Keratinocyte (primary cell): Measurements from ENCODE around the gene ANXA4.

ENCODE experiments used
- EZH2 ChIP-seq: IDR thresholded peaks from one replicate; pipeline ENCODE4 v1.6.1; 2012; ENCODE audit warnings: inconsistent platforms, mild to moderate bottlenecking, low read length, moderate library complexity
- TF ChIP-seq, protein P1 (sequence below), 3 experiments: IDR thresholded peaks in 1 of 3; conservative IDR thresholded peaks in 1 of 3; optimal IDR thresholded peaks in 1 of 3; 2 replicates in 2 of 3; 3 replicates in 1 of 3; pipeline versions ENCODE3 to v1.5.1; 2011; ENCODE audit warnings: low read length in 3 of 3, mild to moderate bottlenecking in 3 of 3, moderate library complexity in 2 of 3, control low read depth in 1 of 3, inconsistent platforms in 1 of 3; ENCODE audit not compliant: insufficient read depth in 2 of 3; ENCODE audit errors: extremely low read depth in 1 of 3

DNA sequence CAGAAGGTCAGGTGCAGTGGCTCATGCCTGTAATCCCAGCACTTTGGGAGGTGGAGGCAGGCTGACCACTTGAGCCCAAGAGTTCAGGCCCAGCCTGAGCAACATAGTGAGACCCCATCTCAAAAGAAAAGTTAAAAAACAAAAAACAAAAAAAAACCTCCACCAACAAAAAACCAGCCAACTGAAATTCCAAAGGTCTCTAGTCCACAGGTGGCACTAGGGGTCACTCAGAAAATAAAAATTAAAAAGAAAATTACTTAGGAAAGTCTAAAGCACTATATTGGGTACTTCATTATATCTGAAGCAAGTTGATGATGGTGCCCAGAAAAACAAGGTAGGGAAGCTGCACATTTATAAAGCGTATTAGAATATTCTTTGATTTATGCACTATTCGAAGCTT lies 26.9 kb downstream of the ANXA4 start:
- TF ChIP-seq, protein P1, sequence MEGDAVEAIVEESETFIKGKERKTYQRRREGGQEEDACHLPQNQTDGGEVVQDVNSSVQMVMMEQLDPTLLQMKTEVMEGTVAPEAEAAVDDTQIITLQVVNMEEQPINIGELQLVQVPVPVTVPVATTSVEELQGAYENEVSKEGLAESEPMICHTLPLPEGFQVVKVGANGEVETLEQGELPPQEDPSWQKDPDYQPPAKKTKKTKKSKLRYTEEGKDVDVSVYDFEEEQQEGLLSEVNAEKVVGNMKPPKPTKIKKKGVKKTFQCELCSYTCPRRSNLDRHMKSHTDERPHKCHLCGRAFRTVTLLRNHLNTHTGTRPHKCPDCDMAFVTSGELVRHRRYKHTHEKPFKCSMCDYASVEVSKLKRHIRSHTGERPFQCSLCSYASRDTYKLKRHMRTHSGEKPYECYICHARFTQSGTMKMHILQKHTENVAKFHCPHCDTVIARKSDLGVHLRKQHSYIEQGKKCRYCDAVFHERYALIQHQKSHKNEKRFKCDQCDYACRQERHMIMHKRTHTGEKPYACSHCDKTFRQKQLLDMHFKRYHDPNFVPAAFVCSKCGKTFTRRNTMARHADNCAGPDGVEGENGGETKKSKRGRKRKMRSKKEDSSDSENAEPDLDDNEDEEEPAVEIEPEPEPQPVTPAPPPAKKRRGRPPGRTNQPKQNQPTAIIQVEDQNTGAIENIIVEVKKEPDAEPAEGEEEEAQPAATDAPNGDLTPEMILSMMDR (optimal IDR thresholded peaks at IDR 0.05 in 1 of 3, IDR thresholded peaks at IDR 0.05 in 1 of 3, conservative IDR thresholded peaks at IDR 0.05 in 1 of 3; ENCODE audit: extremely low read depth in 1 of 3, insufficient read depth in 2 of 3, low read length in 3 of 3): no peak
- TF ChIP-seq EZH2: no peak
